Endodermal cell (in vitro differentiated cells): ENCODE data around the gene HEBP1. TPM values are rescaled to one million over a fixed set of nuclear protein-coding genes. Genes with fewer than 3 reads are reported as not detected.
A peak's percentile ranks its signal among the peaks of the same experiment; 100 is the strongest.

Source experiments
- DNase-seq: peaks from one replicate; pipeline ENCODE4 v3.0.0-alpha.2; 2017
- H3K27ac ChIP-seq: 2 replicates; pipeline ENCODE4 v1.5.1; 2013; ENCODE audit warnings: mild to moderate bottlenecking, low read depth, low read length, moderate library complexity
- H3K27me3 ChIP-seq: 2 replicates; pipeline ENCODE4 v1.6.1; 2013; ENCODE audit warnings: mild to moderate bottlenecking, low read length, moderate library complexity; ENCODE audit not compliant: insufficient read depth, control insufficient read depth, poor library complexity, severe bottlenecking
- H3K36me3 ChIP-seq: 2 replicates; pipeline ENCODE4 v1.7.0; 2013; ENCODE audit warnings: mild to moderate bottlenecking, low read length, moderate library complexity; ENCODE audit not compliant: control insufficient read depth, insufficient read depth
- H3K4me1 ChIP-seq: one replicate; pipeline ENCODE4 v1.7.0; 2013; ENCODE audit warnings: low read length; ENCODE audit not compliant: control insufficient read depth, insufficient read depth
- H3K4me3 ChIP-seq: 2 replicates; pipeline ENCODE4 v1.5.1; 2013; ENCODE audit warnings: mild to moderate bottlenecking, low read length, moderate library complexity
- H3K9ac ChIP-seq: 2 replicates; pipeline ENCODE4 v1.6.1; 2013; ENCODE audit warnings: mild to moderate bottlenecking, low read length, moderate library complexity; ENCODE audit not compliant: poor library complexity, severe bottlenecking; ENCODE audit errors: extremely low read depth
- H3K9me3 ChIP-seq: 2 replicates; pipeline ENCODE4 v1.6.1; 2013; ENCODE audit warnings: mild to moderate bottlenecking, low read length, moderate library complexity; ENCODE audit not compliant: control insufficient read depth
- H3K27ac Mint-ChIP-seq: 2 replicates; pipeline ENCODE4 v1.8.0; 2020; ENCODE audit warnings: mixed read lengths
- H3K27me3 Mint-ChIP-seq: 2 replicates; pipeline ENCODE4 v1.8.0; 2021; ENCODE audit warnings: mild to moderate bottlenecking, mixed read lengths; ENCODE audit not compliant: insufficient read depth
- H3K36me3 Mint-ChIP-seq: 2 replicates; pipeline ENCODE4 v1.8.0; 2020; ENCODE audit warnings: low read depth, mixed read lengths
- H3K4me1 Mint-ChIP-seq: 2 replicates; pipeline ENCODE4 v1.8.0; 2020; ENCODE audit warnings: mixed read lengths
- H3K4me3 Mint-ChIP-seq: 2 replicates; pipeline ENCODE4 v1.8.0; 2020; ENCODE audit warnings: mild to moderate bottlenecking, moderate library complexity, mixed read lengths
- H3K9me3 Mint-ChIP-seq: 2 replicates; pipeline ENCODE4 v1.8.0; 2020; ENCODE audit warnings: mild to moderate bottlenecking, mixed read lengths
- WGBS, 2 experiments: methylation state at CpG; one replicate each; pipeline versions ENCODE4 v1.1.5 to v1.1.7; 2013; ENCODE audit warnings: missing lambda C conversion rate in 2 of 2, mixed read lengths in 1 of 2; ENCODE audit not compliant: insufficient coverage in 1 of 2, insufficient read length in 1 of 2; 5-methylcytosine and 5-hydroxymethylcytosine counted together
- total RNA-seq, 2 donors: library from RNA; stranded (reverse); fragmentation: NEBNext Ultra II Directional in 1 of 2; extraction: Animal tissue kit (Norgen Biotek cat#: 25700) in 1 of 2; gene quantifications; 2 replicates in 1 of 2; 3 replicates in 1 of 2; pipeline ENCODE4 v1.2.1, GENCODE V29; 2021
- TF ChIP-seq, protein P1 (sequence below): fragments of 200-600 bp; sonication (generic); conservative IDR thresholded peaks from 2 replicates; pipeline ENCODE4 v1.5.0; 2021; ENCODE audit warnings: antibody characterized with exemption, mild to moderate bottlenecking

Gene HEBP1
- total RNA-seq, 2 donors from 2014 or later, result 27.4 to 29.1 TPM

DNA sequence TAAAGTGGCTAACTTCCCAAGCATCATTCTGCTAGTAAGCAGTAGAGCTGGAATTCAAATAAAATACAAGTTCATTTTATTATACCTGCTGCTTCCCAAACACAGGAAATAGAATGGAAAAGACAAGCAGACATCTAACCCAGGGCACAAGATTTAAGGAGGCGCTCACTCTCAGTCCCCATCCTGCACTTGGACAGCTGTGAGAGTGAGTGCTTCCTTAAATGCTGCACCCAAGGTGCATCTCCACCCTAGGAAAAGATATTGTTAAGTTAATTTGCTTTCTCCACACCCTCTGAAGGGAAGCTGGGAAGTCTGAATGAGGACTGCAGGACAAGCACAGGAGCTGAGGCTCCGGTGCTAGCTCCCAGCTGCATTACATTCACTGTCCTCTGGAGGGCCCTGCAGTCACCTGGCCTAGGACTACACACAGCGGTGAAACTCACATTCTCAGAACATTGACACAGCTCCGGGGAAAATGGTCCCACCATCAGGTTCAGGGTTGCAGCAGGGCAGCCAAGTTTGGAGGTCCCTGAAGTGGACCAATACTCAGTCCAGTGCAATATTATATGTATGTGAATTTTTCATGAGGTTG is 14.2 kb downstream of the HEBP1 start:
- H3K9ac ChIP-seq, result no peak overlapping the region
- no peaks in the 10 kb centered on the region for H3K9me3 ChIP-seq
- peak; percentile 92 for DNase-seq
- peaks cover 13% of the 10 kb centered on the region for H3K36me3 ChIP-seq
- Mint-ChIP-seq H3K36me3 (peaks cover 11% of the 10 kb centered on the region), H3K4me1 (peaks cover 8% of the 10 kb centered on the region), H3K9me3 (no peaks in the 10 kb centered on the region), H3K27me3 (no peaks in the 10 kb centered on the region), H3K4me3 (no peak overlapping the region), H3K27ac (peak overlapping the region; percentile 14)
- H3K4me1 ChIP-seq, result no peaks in the 10 kb centered on the region
- WGBS, 2 experiments, result 70% methylated on average over 2 to 4 of the region's 4 CpGs
- H3K27ac ChIP-seq, result no peak overlapping the region
- TF ChIP-seq, protein P1, sequence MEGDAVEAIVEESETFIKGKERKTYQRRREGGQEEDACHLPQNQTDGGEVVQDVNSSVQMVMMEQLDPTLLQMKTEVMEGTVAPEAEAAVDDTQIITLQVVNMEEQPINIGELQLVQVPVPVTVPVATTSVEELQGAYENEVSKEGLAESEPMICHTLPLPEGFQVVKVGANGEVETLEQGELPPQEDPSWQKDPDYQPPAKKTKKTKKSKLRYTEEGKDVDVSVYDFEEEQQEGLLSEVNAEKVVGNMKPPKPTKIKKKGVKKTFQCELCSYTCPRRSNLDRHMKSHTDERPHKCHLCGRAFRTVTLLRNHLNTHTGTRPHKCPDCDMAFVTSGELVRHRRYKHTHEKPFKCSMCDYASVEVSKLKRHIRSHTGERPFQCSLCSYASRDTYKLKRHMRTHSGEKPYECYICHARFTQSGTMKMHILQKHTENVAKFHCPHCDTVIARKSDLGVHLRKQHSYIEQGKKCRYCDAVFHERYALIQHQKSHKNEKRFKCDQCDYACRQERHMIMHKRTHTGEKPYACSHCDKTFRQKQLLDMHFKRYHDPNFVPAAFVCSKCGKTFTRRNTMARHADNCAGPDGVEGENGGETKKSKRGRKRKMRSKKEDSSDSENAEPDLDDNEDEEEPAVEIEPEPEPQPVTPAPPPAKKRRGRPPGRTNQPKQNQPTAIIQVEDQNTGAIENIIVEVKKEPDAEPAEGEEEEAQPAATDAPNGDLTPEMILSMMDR, result peak; percentile 98
- no peak overlapping the region for H3K4me3 ChIP-seq
- H3K27me3 ChIP-seq, result no peaks in the 10 kb centered on the region

DNA sequence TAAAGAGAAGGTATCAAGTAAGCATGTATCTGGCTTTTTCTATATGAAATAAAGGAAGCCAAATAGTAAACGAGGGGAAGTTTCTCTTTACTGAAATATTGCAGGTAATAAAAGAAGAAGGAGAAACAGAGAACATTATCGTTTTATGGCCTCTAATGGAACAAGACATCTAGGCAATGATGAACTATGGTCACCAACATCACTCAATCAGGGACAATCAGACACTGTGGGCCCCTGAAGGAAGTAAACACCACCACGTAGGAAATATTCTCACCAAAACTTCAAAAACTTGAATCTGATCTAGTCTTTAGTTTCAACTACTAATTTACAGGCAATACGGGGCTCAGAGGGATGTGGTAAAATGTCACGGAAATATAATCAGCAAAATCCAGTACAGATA is 15.9 kb downstream of the HEBP1 start:
- 93 to 100% methylated on average over 4 to 5 of the region's 5 CpGs for WGBS, 2 experiments
- no peak overlapping the region for H3K4me3 ChIP-seq
- H3K36me3 ChIP-seq, result peaks cover 20% of the 10 kb centered on the region
- TF ChIP-seq, protein P1, result no peak
- no peaks in the 10 kb centered on the region for H3K27me3 ChIP-seq
- no peak overlapping the region for H3K27ac ChIP-seq
- peaks cover 11% of the 10 kb centered on the region for H3K36me3 Mint-ChIP-seq
- no peaks in the 10 kb centered on the region for H3K9me3 ChIP-seq
- peaks cover 4% of the 10 kb centered on the region for H3K4me1 Mint-ChIP-seq
- no peak overlapping the region for H3K4me3 Mint-ChIP-seq
- no peaks in the 10 kb centered on the region for H3K9me3 Mint-ChIP-seq
- no peak overlapping the region for H3K9ac ChIP-seq
- DNase-seq, result no peak
- no peaks in the 10 kb centered on the region for H3K27me3 Mint-ChIP-seq
- H3K27ac Mint-ChIP-seq, result no peak overlapping the region
- no peaks in the 10 kb centered on the region for H3K4me1 ChIP-seq

DNA sequence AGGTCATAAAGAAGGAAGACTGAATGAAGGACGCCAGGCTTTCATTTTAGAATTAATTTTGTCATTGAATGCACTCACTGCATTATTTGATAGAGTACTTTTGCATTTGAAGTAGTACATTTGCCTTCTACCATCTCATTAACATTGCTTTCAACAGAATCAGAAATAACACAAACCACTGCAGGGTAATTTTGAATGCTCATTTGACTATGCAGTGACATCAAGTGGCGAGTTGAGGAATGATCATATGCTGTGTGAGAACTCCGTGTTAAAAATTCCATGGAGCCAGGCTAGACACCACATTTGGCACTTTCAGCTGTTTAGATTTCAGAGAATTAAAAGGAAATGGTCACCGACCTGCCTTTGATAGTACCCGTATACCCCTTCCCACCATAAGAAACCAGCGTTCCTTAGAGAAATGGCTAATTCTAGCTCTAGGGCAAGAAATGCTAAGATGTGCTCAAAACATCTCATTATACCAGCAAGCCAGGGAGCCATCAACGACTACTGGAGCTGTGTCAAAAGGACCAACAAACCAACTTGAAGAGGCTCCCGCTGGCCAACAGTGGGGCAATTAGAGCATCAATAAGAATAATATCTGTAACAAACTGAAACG is 16.5 kb downstream of the HEBP1 start:
- TF ChIP-seq, protein P1, result peak; percentile 89
- Mint-ChIP-seq H3K36me3 (peaks cover 11% of the 10 kb centered on the region), H3K4me1 (peaks cover 4% of the 10 kb centered on the region), H3K4me3 (no peak overlapping the region), H3K9me3 (no peaks in the 10 kb centered on the region), H3K27ac (no peak overlapping the region), H3K27me3 (no peaks in the 10 kb centered on the region)
- no peaks in the 10 kb centered on the region for H3K9me3 ChIP-seq
- H3K27ac ChIP-seq, result no peak overlapping the region
- H3K4me3 ChIP-seq, result no peak overlapping the region
- WGBS, 2 experiments, result 55 to 61% methylated on average over 4 to 6 of the region's 9 CpGs
- no peak for DNase-seq
- no peaks in the 10 kb centered on the region for H3K27me3 ChIP-seq
- H3K4me1 ChIP-seq, result no peaks in the 10 kb centered on the region
- H3K36me3 ChIP-seq, result peaks cover 20% of the 10 kb centered on the region
- no peak overlapping the region for H3K9ac ChIP-seq
